Measurements from ENCODE around the gene HIPK4.
A peak's percentile ranks its signal among the peaks of the same experiment; 100 is the strongest.

- TF ChIP-seq CTCF (IDR thresholded peaks at IDR 0.05) (peak in 1 of 7 experiments; percentile 18), POLR2A (IDR thresholded peaks at IDR 0.05) (peak in 2 of 3 donors; percentile 28 to 51)
These were observed 13.4 kb upstream of the HIPK4 start for GRCh38 chr19:40403262-40403984.
